ENCODE results near the gene FUNDC2.

FUNDC2 gene

GRCh38 chrX:155026420-155026726, 271 bp upstream of the FUNDC2 start:
- no peak for DNase-seq

DNA sequence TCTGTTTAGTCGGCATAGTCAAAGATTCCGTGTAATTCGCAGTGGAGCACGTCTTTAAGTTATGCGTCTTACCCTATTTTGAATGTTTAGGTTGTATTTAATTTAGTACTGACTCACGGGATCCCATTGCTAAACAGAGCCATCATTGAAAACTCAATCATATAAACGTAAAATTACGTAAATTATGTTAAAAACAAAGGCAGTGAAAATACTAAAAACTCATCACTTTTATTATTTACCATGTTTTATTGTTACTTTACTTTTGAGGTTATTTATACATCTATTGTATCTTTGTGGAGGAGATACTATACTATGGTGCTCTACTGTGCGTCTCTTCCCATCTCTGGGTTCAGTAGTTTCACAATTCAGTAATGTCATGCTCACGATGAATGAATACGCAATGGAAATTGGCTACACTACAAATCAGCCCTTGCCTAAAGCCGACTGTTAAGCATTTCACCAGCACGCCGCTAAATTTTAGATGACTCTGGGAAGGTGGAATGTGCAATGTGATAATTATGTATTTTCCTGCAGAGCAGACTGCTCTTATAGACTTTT, 944 bp downstream of the FUNDC2 start:
- peak; percentile 41 for DNase-seq

- no peak for DNase-seq
These were observed 1.5 kb downstream of the FUNDC2 start for GRCh38 chrX:155028129-155028528.

DNA sequence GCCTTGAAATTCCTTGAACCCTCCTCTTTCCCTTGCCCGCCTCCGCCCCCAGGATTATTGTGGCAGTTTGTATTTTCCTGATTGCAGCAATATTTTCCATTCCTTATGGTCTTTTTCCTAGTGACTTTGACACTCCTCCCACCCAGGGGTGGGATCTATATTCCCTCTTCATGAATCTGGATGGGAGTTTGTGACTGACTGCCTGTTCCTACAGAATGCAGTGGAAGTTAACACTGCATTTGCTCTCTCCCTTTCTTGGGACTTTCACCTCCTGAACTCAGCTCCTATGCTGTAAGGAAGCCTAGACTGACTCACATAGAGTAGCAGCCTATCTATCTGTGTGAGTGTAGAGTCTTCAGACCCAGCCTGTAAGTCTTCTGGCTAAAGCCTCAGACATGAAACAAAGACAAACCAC, 2.2 kb downstream of the FUNDC2 start:
- DNase-seq: no peak

- DNase-seq: no peak
These were observed 5.0 kb downstream of the FUNDC2 start for GRCh38 chrX:155031657-155032056.

- DNase-seq: no peak
These were observed 9.0 kb downstream of the FUNDC2 start for GRCh38 chrX:155035688-155036087.

- DNase-seq: no peak
These were observed 19.6 kb downstream of the FUNDC2 start for GRCh38 chrX:155046129-155046810.

DNA sequence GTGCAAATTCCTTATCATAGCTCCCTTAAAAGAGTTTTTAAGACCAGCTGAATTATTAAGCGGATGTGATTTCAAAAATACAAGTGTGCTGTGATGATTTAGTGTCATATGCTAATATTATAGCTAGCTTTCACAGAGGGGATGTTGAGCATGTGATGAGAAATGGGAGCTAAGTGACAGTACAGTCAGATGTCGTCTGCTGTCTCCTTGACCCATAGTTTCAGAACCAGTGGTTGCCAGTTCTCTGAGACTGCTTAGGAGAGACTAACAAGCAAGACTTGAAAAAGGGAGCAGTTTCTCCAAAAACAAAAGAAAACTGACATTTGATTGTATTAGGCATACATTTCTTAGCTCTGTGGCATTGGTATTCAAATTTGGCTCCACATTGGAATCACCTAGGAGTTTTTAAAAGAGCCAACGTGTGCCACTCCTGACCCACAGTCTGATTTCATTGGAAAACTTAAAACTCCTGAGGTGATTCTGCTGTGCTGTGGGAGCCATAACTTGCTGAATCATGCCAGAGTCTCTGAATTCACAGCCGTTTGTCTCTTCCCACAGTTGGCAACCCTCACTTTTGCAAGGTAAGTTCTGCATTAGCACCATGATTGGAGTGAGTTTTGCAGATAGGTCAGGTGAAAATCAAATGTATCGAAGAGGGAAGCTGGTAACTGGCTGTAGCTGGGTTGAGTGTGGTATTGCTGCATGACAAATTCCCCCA, 20.3 kb downstream of the FUNDC2 start:
- DNase-seq: no peak

- peak; percentile 8 for DNase-seq
These were observed 22.5 kb downstream of the FUNDC2 start for GRCh38 chrX:155048977-155049619.

- DNase-seq: no peak
These were observed 26.3 kb downstream of the FUNDC2 start for GRCh38 chrX:155052738-155053498.

DNA sequence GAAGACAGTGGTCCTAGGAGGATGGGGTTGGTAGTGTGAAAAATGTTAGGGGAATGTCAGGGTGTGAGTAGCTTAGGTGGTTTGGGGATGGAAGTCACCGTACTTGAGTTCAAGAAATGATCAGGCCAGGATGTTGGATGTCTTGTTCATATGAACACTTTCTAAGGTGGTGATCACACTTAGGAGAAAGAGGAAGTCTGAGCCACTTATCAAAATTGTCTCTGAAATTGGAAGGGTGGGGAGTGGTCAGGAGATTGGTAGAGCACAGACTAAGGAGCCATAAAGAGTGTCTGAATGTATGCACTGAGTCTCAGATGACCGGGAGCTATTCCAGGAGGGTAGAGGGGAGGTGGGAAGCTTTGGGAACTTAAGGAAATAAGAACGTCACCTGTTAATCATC, 27.0 kb downstream of the FUNDC2 start:
- DNase-seq: no peak

GRCh38 chrX:155054255-155054654, 27.6 kb downstream of the FUNDC2 start:
- DNase-seq: no peak

DNA sequence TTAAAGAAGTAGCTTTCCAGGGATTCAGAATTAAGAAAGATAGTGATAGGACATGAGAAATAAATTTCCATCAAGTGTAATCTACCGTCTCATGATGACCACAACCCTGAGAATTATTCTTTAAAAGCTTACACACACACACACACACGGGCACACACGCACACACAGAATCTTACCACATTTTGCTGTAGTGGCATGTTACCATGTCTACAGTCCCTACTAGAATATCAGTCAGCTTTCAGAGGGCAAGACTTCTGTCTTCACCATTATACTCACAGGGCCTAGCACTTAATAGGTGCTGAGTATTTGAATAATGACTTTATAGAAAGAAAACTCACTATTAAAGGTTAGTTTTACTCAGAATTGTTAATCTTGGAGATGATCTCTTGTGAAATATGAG, 28.9 kb downstream of the FUNDC2 start:
- DNase-seq: no peak

- DNase-seq: no peak
These were observed 29.8 kb downstream of the FUNDC2 start for GRCh38 chrX:155056471-155056870.

DNA sequence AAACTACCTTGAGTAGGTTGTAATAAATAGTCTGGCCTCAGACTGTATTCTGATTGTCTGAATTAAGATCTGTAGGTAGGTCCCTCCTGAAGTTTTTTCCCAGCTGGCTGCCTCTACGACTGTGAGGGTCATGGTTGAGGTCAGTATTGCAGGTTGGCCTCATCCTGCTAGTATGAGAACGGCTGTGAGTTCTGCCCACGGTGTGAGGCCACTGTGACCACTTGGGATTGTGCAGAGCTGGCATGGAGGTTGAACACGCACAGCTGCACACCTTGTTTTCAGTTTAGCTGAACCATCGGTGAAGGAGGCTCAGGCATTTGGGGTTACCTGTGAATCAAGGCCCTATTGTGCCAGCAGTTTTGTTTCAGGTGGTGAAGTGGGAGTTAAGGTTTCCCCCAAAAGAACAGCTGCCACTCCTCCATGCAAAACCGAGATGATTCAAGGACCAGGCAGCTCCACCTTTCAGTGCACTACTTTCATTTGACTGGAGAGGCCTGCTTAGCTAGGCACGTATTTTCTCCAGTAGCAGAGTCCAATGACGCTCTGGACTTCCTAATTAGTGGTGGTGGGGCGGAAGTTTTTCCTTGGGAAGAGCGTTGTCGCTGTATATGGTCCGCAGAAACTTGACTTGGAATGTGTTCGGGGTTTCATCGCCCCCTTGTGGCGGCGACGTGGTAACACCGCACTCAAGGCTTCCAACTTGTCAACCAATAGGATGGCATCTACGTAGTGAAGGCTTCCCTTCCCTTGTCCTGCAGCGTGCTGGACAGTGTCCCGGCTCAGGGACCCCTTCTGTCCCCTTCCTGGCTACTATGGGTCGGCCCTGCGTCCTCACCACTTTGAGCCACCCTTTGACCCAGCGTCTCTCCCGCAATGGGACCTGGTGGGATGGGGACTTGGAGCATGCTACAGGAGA, 30.5 kb downstream of the FUNDC2 start:
- DNase-seq: peak; percentile 52

DNA sequence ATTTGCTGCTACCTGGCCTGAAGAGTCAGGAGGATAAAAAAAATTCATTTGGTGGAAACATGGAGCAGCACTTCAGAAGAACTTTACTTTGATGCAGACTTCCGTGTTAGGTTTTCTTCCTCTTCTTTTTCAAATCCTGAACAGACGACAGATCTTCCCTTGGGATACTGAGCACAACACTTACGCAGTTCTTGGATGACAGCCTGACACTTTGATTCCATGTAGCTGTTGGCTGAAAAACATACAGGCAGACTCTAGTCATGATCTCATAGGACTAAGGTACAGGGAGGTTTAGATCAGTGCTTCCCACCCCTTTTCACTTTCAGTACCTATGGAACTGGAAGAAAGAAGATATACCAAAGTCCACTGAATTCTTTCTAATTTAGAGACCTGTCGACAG, 35.1 kb downstream of the FUNDC2 start:
- DNase-seq: no peak

DNA sequence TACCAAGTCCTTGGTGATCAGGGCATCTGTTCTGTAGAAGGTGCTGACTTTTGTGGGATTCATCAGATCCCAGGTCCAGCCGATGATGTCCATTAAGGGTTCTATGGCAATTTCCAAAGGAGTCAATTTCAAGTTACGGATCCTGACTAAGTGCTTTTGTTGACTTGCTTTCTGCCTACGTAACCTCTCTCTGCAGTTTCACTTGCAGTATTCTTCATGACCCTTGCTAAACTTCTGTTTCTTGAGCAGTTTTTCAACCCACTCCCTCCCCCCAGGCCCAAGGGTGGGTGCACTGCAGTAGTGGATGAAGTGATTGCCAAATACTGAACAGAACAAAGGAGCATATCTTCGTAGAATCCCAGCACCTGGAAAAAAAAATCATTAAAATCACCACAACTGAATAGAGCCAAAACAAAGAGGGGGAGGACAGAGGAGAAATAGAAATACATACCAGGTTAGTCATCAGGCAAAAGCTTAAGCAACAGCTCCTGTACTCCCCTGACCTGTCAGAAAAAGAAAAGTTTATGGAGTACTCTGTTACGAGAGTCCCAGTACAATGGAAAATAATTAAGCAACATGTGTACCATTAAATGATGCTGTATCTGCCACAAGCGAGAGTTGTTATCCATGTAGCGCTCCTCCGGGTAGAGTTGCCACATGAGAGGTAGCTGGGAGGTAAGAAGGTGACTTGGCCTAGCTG, 38.5 kb downstream of the FUNDC2 start:
- DNase-seq: no peak

DNA sequence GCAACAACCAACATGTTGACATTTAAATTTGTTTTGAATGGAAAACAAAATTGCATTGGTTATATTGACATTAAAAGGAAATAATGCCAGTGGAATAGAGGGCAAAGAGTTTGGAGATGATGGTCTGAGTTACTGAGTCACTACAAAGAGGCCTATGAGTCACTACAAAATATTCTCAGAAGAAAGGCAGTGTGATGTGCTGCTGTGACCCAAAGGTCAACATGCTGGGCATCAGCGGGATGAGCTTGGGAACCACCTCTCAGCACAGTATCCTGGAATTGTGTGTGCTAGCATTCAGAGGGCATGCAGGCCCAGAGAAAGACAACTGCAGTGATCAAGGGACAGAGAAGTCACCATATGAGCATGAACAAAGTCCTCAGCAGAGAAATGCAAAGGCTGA, 41.5 kb downstream of the FUNDC2 start:
- no peak for DNase-seq

DNA sequence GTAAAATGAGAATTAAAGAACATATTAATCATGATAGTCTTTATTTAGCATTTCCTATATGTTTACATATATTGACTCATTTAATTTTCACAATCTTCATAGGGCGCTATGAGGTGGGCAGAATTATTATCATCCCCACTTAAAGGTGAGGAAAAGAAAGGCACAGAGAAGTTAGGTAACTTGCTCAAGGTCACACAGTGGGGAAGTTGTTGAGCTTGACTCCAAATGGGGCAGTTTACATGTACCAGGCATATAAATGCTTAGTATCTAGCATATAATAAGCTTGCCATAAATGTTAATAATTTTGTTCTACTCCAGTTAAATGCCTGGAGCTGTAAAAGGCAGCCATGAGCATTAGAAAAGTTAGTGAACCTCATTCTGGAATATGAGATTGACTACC, 42.8 kb downstream of the FUNDC2 start:
- DNase-seq: no peak

DNA sequence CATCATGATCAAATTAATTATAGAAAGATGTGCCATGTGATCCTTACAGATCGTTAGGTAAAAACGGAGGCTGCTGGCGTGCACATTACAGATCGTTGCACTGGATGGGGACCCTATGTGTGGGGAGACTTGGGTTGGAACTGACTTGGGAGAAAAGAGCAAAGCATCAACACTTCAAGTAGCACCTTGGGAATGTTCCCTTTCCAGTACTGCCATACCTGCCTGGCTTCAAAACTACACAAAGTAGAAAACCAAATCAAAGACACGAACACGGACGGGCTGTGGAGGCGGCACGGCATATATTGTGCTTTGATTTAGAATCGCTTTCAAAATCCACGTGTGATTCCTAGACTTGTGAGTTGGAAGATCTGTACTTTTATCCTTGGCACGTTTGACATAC, 43.4 kb downstream of the FUNDC2 start:
- DNase-seq: peak; percentile 23

- no peak for DNase-seq
These were observed 44.0 kb downstream of the FUNDC2 start for GRCh38 chrX:155070663-155070974.

All from NCI-H748 treated with DMSO at 0.1 percent for 48 hours (cell line).